HG02678 (cell line): ENCODE results near the gene RSPRY1.
"Not testable (repeated sequence)": the region's sequence is repeated elsewhere in the genome, so short reads cannot be mapped to it uniquely, and the experiment has no call there.

Experiments used
- ATAC-seq: cut with Tn5 transposase; IDR thresholded peaks from one replicate; pipeline ENCODE4 v1.9.1; 2021; ENCODE audit warnings: mild to moderate bottlenecking, moderate library complexity; ENCODE audit not compliant: unreplicated experiment

The RSPRY1 gene

GRCh38 chr16:57185446-57185944 is 634 bp upstream of the RSPRY1 start:
- peak; percentile 36 for ATAC-seq

GRCh38 chr16:57186872-57187854 is 1.0 kb downstream of the RSPRY1 start:
- no peak for ATAC-seq

GRCh38 chr16:57187902-57188710 is 2.0 kb downstream of the RSPRY1 start:
- not testable (repeated sequence) for ATAC-seq

GRCh38 chr16:57188711-57189002 is 2.5 kb downstream of the RSPRY1 start:
- ATAC-seq = no peak

GRCh38 chr16:57189527-57189926 is 3.4 kb downstream of the RSPRY1 start:
- ATAC-seq = not testable (repeated sequence)

DNA sequence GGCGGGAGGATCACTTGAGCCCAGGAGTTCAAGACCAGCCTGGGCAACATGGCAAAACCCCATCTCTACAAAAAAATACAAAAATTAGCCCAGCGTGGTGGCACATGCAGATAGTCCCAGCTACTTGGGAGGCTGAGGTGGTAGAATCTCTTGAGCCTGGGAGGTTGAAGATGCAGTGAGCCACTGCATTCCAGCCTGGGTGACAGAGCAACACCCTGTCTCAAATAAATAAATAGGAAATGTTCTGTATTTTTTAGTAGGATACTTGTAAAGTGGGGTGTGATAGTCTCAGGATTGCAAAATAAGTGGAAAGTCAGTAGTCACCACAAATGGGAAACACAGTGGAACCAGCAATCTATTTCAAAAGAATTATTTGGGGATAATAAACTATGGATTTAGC is 4.0 kb downstream of the RSPRY1 start:
- ATAC-seq = no peak

DNA sequence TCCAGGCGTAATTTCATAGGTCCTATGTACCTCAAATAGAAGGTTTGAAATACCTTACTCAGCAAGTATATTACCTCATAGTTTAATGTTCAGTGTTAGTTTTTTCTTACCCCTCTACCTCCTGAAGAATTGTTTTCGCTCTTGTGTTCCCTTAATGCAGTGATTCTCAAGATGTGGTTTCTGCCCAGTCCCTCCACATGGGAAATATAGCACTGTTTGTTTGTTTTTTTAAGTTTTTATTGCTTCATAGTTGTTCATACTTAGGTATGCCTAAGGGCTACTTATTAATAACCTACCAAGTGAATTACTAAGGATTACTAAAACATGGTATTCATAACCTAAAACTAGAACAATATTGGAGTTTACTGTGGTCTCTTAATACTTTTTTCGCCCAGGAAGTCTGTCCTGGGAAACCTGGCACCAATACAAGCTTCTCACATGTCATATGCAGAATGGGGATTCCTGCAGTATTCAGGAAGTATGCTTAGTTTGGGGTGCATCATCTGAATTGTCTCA is 5.0 kb downstream of the RSPRY1 start:
- no peak for ATAC-seq

GRCh38 chr16:57192146-57192545 is 6.0 kb downstream of the RSPRY1 start:
- ATAC-seq = no peak

- ATAC-seq = no peak
These were observed 6.8 kb downstream of the RSPRY1 start for GRCh38 chr16:57192720-57193486.

DNA sequence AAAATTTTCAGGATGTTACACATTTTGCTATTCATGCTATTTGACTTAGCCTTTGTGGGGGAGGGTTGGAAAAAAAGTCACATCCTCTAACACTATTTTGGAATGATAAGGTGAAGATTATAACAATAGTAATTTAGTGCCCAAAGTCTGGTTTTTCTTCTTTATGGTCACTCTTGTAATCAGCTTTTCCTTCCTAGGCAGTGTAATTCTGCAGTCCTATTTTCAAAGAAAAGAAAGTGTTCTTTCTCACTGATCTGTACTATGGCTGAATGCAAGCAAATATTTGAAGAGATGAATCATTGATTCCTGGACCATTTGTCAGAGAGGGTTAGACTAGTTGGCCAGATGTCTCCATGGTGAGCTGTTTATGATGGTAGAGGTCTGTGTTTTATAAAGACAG is 8.4 kb downstream of the RSPRY1 start:
- ATAC-seq = no peak

DNA sequence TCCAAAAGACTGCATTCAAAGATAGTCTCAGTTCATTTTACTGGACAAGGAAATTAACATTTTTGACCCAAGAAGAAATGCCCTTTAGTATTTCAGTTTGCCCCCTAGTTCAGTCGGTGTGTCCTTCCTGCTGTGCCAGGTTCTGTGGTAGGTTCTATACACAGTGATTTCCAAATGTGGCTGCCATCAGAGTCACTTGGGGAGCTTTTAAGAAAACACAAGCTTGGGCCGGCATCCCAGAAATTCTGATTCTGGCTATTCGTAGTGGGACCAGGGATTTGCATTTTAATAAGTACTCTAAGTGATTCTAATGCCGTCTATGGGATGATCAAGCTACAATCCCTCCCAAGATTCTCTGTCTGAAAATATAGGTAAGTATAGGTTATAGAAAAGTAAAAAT is 10.2 kb downstream of the RSPRY1 start:
- ATAC-seq = no peak

DNA sequence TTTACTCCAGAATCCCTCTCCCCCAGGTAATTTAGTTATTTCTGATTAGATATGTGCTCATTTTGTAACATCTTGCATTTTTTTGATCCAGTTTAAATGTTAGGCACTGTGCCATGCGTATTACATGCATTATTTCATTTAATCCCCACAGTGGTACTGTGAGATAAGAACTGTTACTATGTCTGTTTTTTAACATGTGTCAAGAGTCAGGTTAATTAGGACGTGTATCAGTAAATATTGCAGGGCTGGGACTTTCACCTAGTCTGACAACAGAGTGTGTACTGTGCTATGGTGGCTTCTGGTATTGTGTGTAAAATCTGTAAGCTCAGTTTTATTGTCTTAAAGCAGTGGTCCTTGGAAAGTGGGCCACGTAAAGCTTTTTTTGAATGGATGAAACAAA is 10.6 kb downstream of the RSPRY1 start:
- no peak for ATAC-seq

- not testable (repeated sequence) for ATAC-seq
These were observed 14.2 kb downstream of the RSPRY1 start for GRCh38 chr16:57200321-57200720.

GRCh38 chr16:57200926-57201325 is 14.8 kb downstream of the RSPRY1 start:
- ATAC-seq = not testable (repeated sequence)

- ATAC-seq = no peak
These were observed 16.2 kb downstream of the RSPRY1 start for GRCh38 chr16:57202095-57202886.

DNA sequence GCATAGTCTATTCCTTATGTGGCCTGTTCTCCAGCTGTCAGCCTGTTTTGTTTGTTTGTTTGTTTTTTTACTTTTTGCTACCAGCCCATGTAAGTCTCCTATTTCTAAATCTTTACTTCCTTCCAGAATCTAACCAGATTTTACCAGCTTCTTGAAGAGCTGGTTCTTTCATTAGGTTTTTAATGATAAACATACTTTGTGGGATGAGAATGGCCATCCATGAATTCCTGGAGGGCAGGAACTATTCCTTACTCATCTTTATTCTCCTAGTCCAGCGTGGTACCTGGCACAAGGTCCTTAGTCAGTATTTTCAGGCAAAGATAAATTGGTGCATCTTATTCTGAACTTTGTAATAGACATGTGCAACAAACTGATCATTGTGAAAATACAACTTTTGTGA is 17.3 kb downstream of the RSPRY1 start:
- no peak for ATAC-seq

DNA sequence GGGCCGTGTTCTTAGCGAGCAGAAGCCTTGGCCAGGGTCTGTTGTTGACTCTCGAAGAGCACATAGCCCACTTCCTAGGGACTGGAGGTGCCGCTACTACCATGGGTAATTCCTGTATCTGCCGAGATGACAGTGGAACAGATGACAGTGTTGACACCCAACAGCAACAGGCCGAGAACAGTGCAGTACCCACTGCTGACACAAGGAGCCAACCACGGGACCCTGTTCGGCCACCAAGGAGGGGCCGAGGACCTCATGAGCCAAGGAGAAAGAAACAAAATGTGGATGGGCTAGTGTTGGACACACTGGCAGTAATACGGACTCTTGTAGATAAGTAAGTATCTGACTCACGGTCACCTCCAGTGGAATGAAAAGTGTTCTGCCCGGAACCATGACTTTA is 18.5 kb downstream of the RSPRY1 start:
- ATAC-seq = no peak

DNA sequence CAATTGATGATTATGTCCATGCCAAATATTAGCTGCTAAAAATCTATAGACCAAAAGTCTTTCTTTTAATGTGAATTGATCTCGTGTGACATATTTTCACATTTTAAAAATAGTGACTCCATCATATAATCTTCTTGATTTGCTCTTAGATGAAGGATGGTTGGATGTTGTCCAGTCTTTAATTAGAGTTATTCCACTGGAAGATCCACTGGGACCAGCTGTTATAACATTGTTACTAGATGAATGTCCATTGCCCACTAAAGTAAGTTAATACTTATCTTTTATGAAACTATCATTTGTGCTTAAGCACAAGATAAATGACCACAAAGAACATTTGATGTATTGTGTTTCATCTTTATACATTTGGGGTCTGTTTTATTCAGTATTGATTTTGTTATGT is 22.8 kb downstream of the RSPRY1 start:
- no peak for ATAC-seq

- ATAC-seq = no peak
These were observed 23.7 kb downstream of the RSPRY1 start for GRCh38 chr16:57209780-57210179.

DNA sequence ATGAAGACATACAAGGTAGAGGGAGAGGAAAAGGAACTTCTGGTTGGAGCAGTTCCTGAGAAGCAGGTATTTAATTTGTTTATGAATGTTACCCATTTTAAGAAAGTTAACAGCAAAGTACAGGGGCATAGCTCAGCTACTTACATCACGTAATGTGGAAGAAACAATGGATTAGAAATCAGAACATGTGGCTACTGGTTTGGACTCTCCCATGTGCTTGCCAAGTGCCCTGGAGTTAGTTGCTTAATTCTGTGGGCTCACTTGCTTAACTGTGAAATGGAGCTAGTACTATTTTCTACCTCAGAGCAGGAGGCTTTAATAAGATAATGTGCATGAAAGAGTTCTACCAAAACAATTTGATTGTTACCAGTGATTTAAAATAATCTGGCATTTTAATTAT is 27.3 kb downstream of the RSPRY1 start:
- ATAC-seq = no peak
